KG1 (cell line): ENCODE data around the gene NFIC.
"Not testable (repeated sequence)": the region's sequence is repeated elsewhere in the genome, so short reads cannot be mapped to it uniquely, and the experiment has no call there.

Source experiments
- DNase-seq: peaks from one replicate; lab custom pipeline; 2025; lab: John Stamatoyannopoulos, UW

NFIC gene

DNA sequence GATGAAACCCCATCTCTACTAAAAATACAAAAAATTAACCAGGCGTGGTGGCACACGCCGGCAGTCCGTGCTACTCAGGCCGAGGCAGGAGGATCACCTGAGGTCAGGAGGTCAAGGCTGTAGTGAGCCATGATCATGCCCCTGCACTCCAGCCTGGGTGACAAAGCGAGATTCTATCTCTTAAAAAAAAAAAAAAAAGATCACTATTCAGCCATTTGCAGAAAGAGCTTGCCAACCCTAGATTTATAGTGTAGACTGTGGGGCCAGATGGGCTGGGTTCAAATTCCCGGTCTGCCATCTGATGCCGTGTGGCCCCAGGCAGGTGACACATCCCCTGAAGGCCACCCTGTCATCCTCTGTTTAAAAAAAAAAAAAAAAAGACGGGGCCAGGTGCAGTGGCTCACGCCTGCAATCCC, 85.1 kb downstream of the NFIC start:
- DNase-seq: no peak

DNA sequence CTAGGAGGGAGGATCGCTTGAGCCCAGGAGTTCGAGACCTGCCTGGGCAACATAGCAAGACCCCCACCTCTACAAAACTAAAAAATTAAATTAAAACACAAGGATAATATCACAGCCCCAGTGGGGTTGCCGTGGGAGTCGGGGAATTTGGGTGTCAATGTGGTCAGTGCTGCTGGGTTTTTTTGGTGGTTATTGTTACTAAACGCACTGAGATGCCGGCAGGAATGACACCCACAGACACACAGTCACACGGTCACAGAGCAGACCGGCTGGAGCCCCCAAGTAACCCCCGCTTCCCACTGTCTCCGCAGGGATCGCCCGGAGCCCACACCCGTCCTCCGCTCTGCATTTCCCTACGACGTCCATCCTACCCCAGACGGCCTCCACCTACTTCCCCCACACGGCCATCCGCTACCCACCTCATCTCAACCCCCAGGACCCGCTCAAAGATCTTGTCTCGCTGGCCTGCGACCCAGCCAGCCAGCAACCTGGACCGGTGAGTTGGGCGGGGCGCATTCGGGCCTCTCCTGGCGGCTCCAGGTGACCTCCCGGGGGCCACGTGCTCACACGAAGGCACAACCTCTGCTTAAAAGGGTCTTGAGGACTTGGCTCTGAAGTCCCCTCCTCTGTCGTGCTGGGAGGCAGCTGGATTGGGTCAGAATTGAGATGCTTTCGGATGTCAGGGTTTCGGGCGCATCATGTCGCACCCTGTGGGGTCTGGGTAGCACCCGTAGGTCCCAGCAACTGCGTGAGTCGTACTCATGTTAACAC, 86.0 kb downstream of the NFIC start:
- DNase-seq: no peak

DNA sequence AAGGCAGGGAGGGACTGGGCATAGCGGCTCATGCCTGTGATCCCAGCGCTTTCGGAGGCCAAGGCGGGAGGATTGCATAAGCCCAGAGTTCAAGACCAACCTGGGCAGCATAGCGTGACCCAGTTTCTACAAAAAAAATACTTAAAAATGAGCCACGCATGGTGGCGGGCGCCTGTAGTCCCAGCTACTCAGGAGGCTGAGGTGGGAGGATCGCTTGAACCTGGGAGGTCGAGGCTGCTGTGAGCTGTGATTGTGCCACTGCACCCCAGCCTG, 86.5 kb downstream of the NFIC start:
- not testable (repeated sequence) for DNase-seq

DNA sequence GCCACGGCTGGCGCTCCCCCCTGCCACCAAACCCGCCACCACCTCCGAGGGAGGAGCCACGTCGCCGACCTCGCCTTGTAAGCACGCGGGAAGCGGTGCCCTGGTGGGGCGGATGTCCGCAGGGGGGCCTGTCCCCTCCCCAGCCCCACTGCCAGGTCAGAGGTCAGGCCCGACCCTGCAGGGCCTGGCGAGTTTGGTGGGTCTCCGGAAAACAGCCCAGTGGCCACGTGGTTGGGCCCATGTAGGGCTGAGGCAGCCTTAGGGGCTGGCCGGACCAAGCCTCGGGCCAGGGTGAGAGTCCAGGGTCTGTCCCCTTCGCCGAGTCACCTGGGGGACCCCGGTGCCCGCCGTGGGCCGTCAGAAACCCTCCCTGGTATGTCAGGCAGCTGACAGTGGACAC, 87.5 kb downstream of the NFIC start:
- DNase-seq: no peak

DNA sequence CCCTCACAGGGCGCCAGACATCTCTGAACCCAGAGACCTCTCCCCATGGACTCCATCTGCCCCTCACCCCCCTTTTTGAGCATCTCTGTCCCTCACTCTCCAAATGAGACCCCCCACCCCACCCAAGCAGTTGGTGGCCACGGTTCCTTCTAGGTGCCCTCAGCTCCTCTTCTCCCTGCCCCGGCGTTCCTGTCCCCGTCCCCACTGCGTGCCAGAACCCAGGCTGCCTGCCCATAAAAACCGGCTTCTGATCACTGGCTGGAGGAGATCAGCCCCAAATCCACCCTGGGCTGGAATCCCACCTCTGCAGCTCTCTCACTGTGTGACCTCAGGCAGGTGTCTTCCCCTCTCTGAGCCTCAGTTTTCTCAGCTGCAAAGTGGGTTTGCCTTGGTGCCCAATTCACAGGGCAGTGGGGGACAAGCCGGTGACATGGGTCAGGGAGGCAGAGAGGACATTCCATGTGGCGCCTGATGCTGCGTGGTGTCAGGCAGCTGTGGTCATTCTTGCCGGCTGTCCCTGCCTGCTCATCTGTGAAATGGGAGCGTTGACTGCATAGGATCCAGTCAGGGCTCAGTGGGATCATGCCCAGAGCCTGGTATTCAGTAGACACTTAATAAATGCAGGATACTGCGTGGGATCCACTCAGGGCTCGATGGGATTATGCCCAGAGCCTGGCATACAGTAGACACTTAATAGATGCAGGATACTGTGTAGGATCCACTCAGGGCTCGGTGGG, 88.4 kb downstream of the NFIC start:
- DNase-seq: no peak

DNA sequence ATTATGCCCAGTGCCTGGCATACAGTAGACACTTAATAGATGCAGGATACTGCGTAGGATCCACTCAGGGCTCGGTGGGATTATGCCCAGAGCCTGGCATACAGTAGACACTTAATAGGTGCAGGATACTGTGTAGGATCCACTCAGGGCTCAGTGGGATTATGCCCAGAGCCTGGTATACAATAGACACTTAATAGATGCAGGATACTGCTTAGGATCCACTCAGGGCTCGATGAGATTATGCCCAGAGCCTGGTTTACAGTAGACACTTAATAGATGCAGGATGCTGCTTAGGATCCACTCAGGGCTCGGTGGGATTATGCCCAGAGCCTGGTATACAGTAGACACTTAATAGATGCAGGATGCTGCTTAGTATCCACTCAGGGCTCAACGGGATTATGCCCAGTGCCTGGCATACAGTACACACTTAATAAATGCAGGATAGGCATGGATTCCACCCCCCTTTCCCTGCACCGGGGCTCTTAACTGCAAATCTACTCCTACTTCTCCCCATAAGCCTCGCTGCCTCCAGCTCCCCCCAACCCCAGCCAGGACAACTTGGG, 89.1 kb downstream of the NFIC start:
- DNase-seq: no peak

DNA sequence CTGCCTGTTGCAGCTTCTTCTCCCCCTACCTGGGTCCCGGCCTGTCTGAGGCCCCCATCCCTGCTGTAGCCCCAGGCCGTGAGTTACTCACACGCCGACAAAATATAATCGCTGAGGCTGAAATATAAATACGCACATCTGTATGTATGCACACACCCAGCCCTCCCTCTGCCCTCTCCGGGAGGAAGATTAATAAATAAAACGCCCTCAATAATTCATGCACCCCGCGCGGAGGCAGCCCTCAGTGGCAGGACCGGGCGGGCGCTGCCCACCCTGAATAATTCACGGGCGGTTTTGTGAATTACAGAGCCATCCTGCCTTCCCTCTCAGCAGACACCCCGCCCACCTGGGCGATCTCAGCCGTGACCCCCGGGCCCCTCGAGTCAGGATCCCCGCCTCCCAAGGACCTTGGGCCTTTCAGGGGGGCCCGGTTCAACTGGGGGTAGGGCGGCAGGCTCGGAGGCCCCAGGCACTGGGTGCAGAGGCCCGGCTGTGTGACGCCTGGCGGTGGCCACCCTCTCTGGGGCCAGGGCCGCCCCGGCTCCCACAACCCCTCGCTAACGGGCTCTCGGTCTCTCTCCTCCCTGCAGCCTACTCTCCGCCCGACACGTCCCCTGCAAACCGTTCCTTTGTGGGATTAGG, 89.7 kb downstream of the NFIC start:
- no peak for DNase-seq

DNA sequence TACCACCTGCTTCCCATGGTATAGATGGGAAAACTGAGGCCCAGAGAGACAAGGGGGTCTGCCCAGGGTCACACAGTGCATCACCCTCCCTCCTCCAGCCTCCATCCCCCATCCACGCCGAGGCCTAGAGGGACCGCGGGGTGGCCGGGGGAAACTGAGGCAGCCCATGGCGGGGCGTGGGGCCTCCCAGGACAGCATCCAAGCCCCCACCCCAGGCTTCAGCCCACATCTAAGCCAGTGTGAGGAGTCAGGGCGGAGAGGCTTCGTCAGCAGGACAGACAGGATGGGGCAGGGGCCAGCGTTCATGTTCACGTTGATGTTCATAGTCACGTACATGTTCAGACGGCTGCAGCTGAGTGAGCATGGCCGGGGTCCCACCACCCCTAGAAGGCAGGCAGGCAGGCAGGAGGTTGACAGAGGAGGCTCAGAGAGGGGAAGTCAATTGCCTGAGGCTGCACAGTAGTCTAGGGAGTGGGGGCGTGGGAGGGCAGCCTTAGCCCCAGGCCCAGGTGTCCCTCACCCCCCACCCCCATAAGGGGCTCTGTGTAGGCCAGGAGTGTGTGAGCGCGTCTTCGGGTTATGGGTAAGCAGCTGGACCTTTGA, 90.6 kb downstream of the NFIC start:
- no peak for DNase-seq

DNA sequence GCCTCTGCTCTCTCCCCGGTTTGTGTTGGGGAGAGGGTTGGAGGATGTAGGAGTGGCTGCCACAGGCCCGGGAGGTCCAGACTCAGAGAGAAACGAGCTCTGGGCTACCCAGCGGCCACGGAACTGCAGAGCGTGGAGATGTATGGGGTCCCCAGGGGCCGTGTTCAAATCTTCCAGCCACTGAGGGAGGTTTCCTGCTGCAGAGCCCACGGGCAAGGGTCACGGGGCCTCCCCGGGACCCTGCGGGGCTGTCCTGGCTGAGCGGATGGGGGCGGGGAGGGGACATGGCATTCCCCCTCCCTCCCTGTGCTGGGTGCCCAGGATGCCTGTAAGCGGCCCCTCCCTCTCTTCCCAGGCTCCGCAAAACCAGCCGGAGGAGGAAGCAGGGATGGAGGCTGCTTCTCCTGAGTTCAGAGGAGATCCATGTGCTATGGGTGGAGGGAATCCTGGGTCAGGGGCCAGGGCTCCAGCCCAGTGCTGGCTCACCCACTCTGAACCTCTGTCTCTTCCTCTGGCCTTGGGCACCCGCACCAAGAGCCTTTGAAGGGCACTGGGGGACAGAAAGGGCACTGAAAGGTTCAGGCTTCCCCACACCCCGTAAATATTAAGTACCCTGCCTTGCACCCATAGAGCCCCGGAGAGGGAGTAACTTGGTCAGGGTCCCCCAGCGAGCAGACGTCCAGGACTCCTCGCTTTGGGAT, 91.3 kb downstream of the NFIC start:
- DNase-seq: no peak

DNA sequence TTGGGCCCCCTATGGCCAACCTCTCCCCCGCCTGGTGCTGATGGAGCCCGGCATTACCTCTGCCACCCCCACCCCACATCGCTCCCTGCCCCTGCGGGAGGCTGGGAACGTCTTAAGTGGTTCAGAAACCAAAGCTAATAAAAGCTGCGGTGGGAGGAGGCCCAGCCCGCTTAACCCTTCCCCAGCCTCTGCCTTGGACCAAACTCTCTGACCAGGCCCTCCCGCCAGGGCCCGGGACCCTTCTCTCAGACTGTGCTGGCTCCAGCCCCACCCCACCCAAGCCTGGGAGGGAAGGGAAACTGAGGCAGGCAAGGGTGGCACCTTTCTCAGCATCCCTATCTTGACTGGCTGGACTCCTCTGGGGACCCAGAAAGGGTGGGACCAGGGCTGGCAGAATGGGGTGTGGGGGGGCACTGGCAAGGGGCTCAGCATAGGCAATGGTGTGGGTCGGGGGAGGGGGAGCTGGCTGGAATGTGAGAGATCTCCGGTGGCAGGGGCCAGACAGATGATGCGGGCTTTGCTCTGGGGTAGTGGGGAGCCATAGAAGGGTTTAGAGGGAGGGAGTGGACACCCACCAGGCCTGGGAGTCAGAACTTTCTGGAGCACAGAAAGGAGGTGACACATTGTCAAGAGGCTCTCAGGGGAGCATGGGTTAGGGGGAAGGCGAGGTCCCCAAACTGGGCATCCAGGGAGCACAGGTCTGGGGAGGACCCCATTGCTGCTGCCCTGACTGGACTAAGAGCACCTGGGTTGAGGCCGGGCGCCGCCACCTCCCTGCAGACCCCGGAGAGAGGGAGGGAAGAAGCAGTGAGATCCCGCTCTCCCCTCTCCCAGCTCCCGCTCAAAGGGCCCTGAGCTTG, 92.1 kb downstream of the NFIC start:
- no peak for DNase-seq

DNA sequence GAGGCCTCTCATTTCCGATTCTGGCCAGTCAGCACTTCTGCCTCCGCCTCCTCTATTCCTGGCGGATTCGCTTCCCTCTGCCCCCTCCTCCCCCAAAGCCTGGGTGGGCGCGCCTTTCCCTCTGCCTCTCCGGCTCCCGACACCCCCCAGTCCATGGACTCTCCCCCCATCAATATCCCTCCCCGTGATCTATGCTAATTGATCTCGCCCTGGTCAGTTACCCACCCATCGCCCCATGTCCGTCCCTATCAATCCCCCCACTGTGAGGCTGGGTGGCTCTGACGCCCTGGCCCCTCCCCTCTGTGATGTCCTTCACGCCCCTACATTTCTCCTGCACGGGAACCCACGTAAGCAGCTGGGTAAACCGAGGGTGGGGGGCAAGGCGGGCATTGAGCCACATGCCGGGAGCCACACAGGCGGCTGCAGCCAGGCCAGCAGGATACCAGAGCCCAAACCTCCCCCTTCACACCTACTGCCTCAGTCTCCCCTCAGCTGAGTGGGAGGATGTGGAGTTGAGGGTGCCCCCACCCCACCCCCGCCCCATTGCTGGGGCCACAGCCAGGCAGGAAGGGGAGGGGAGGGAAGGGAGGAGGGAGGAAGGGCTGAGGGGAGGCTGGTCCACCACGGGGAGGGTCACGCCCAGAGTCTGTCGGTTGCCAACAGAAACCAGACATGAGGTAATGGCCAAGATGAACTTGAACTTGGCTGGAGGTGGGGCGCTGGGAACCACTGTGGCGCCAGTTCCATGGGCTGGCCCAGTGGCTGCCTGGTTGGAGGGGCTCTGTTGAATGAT, 92.9 kb downstream of the NFIC start:
- DNase-seq: no peak

DNA sequence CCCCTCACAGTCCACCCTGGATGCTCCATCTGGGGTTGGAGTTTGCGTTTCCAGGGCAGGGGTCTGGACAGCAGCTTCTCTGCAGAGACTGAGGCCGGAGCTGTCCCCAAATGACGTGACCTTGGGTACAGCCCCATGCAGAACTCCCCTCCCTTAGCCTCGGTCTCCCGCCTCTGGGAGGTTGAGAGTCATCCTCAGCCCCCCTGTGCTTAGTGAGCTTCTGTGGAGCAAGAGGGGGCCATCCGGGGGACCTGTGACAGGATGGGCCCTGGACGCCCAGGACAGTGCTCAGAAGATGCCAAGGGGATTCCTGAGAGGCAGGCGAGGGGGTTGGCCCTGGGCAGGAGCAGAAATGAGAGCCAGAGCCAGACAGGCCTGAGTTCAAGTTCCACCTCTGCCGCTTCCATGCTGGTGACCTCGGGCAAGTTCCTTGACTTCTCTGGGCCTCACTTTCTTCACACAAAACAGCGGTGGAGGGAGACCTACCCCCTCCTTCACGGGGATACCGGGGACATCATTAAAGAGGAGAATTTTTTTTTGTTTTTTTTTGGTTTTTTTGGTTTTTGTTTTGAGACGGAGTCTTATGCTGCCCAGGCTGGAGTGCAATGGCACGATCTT, 93.7 kb downstream of the NFIC start:
- no peak for DNase-seq

DNA sequence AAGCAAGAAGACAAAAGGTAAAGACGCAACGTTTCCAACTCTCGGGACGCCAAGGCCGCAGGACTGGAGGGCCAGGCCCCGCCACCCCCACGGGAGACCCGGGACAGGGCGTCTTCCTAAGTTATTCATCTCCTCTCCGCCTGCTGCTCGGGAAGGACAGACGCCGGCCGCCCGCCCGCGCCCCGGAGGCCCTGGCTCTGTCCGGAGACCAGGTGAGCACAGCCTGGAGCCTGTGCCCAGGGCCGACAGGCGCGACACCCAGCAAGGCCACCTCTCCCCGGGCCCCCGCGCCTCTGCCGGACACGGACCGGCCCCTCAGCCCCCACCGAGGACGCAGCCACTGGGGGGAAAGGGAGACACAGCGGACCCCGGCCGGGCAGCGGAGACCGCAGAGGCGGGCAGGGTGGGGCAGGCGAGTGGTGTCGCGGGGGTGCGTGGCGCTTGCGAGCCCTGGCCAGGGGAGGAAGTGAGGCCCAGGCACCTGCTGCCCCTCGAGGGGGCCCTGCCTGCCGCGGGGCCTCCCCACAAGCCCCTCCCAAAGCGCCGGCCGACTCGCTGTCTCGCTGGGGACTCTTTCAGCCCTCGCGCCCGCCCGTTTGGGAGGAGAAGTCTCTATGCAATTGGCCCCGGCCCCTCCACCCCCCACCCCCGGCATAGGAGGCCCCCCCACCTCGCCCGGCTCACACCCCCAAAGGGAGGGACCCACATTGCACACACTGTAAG, 96.8 kb downstream of the NFIC start:
- no peak for DNase-seq

DNA sequence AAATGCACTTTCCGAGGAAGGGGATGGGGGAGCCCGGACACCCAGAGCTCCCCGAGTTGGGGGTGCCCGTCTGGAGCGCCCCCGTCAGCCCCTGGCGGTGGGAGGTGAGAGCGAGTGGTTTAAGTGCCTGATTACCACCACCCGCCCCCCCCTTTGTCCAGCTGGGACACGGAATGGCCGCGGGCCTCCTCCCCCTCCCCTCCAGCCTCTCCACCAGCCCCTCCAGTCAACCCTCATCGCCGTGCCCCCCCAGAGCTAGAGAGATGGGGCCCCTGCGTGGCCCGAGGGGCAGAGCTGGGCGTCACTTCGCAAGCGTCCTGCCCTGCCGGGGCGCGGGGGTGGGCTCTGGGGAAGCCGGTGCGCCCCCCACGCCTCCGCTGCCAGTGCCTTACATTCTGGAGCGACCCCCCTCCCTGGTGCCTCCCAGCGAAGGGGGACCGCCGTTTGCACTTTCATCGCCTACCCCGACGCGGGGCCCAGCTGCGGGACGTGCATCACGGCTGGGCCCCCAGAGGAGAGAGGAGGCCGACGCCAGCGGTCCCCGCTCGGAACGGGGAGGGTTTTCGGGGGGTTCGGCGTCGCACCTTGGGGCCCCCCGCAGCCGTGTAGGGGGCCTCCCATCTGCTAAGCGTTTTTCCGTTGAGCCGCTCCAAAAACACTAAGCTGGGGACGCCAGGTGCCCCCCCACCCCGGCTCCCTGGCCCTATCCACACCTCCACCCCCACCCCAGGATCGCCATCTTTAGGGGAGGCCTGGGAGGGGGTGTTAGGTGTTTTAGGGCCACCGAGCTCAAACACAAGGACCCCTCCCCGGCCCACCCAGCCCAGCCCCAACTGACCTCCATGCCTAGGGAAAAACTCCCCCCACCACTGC, 97.6 kb downstream of the NFIC start:
- no peak for DNase-seq

DNA sequence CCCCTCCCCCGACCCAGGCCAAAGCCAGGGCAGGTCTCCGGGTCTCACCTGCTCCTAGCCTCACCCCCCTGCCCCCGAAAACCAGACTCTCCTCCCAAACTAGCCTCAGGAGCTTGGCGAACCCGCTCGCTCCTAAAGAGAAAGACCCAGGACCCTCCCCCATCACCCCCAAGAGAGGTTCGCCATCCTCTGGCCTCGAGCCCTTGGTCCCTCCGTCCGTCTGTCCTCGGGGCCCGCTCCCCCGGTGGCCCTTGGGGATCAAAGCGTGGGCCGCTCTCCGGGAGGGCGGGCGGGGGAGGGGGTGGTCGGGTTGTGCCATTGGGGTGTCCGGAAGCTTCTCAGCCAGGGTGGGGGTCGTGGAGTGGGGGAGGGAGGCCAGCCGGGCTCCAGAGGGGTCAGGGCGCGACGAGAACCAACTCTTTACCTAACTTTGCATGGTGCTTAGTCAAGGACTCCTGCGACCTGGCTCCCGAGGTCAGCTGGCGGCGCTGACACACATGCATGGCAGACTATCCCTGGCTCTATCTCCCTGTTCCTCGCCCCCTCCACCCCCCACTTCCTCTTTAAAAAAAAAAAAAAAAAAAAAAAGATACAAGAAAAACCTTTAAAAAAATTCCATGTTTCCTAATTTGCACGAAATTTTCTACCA, 98.3 kb downstream of the NFIC start:
- DNase-seq: no peak

DNA sequence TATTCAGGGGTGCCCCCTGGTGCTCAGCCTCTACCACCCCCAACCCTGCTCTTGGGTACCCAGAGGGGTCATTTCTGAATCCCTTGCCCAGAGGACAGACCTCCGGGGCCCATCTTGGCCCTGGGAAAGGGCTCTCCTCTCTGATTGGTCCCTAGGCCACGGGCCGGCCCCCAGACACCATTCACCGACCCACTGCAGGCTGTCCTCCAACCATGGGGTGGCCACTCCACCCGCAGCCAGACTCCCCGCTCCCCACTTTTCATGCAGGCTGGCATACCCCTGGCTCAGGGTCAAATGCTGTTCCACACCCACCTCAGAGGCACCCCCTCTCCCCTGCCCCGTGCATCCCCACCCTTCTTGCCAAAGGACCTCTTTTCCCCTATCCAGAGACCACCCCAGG, 99.2 kb downstream of the NFIC start:
- no peak for DNase-seq

DNA sequence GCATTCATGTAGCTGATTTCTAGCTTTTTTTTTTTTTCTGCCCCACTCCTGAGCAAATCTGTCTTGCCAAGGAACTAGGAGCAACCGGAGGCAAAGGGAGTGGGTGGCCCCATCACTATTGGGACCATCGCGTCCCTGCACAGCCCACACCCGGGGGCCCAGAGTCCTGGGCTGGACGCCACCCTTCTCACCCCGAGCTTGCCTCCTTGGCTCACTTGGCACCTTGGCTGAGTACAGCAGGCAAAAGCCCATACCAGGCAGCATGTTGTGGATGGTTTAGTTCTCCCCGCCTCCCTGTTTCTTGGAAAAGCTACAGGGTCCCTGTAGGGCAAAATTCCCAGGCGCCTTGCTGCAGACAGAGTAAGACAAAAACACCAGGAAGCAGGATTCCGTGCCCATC, 100.3 kb downstream of the NFIC start:
- DNase-seq: no peak
